ENCODE results near the gene KLF11. TPM values are rescaled to one million over a fixed set of nuclear protein-coding genes. Genes with fewer than 3 reads are reported as not detected.

The KLF11 gene
- total and polyA plus RNA-seq, 2 of the 8 experiments (the other 6 are each of a cell fraction or from before 2014, with no cell fraction given), result 6.4 to 10.1 TPM

- no peaks in the 10 kb centered on the region for H3K23me2 ChIP-seq (ENCODE audit: low read depth, low read length)
- H3K56ac ChIP-seq (replicated peaks; ENCODE audit: insufficient read length, low read depth, low read length), result no peak overlapping the region
- no peak overlapping the region for H3K14ac ChIP-seq (ENCODE audit: insufficient read length)
- no peak overlapping the region for H3K4ac ChIP-seq (replicated peaks; ENCODE audit: insufficient read length, low read depth, low read length)
- no peak overlapping the region for H2BK5ac ChIP-seq (ENCODE audit: low read depth, low read length)
- no peak overlapping the region for H2AK5ac ChIP-seq (ENCODE audit: low read depth, low read length)
- no peak overlapping the region for H2AFZ ChIP-seq (ENCODE audit: low read length)
- FAIRE-seq (no peak), DNase-seq (ENCODE audit: low read depth in 1 of 2, low spot score in 2 of 2) (no peak)
- H3K27ac ChIP-seq (ENCODE audit: low read depth, low read length), result no peak overlapping the region
- 83% methylated on average over 41 of the region's 64 CpGs; no CpG with 5 or more reads in 1 of the 2 experiments for WGBS, 2 experiments (ENCODE audit: extremely low coverage in 1 of 2, insufficient coverage in 1 of 2, insufficient read length in 1 of 2, insufficient replicate concordance in 2 of 2, low coverage in 1 of 2, low lambda C conversion rate in 2 of 2, missing lambda C conversion rate in 1 of 2)
- ChIA-PET POLR2A (ENCODE audit: partially characterized antibody) (interaction anchor here (1.4 kb wide), 1 partner anchor 65 kb away, joined by 3 read pairs; no protein-coding TSS in a partner anchor), CTCF (ENCODE audit: partially characterized antibody) (interaction anchor here (1.0 to 4.5 kb wide), 8 partner anchors 13 to 192 kb away, joined by 3 to 23 read pairs (median 4); no protein-coding TSS in a partner anchor)
- no peak overlapping the region for H4K5ac ChIP-seq (ENCODE audit: insufficient read length, low read depth, low read length)
- H2BK120ac ChIP-seq (replicated peaks; ENCODE audit: low read depth, low read length), result no peak overlapping the region
- no peak overlapping the region; a peak in 1 of 8 replicates for H3K4me3 ChIP-seq (ENCODE audit: extremely low read depth in 1 of 4, insufficient read depth in 2 of 4, low read depth in 3 of 4, low read length in 4 of 4)
- H3K9ac ChIP-seq (replicated peaks in 1 of 4; ENCODE audit: extremely low read depth in 1 of 4, low read depth in 3 of 4, low read length in 3 of 4), result no peak overlapping the region
- no peaks in the 10 kb centered on the region for H3K36me3 ChIP-seq (ENCODE audit: control insufficient read depth in 2 of 4, insufficient read depth in 4 of 4, low read length in 3 of 4)
- H3K18ac ChIP-seq (ENCODE audit: extremely low read depth, low read length), result no peak overlapping the region
- no peak overlapping the region for H3K23ac ChIP-seq (ENCODE audit: insufficient read length)
- H4K91ac ChIP-seq (replicated peaks; ENCODE audit: insufficient read length, low read length), result no peak overlapping the region
- no peak overlapping the region; a peak in 1 of 4 replicates for H3K4me2 ChIP-seq (ENCODE audit: insufficient read depth in 1 of 2, low read depth in 2 of 2, low read length in 2 of 2)
- no peaks in the 10 kb centered on the region for H3K79me2 ChIP-seq (ENCODE audit: control insufficient read depth in 1 of 2, insufficient read depth in 2 of 2, low read length in 2 of 2)
- no peaks in the 10 kb centered on the region for H4K20me1 ChIP-seq (replicated peaks in 1 of 2; ENCODE audit: control insufficient read depth in 1 of 2, insufficient read depth in 2 of 2, low read length in 2 of 2)
- no peak overlapping the region for H2BK15ac ChIP-seq (ENCODE audit: low read length)
- H2BK12ac ChIP-seq (ENCODE audit: low read depth, low read length), result no peak overlapping the region
- no peaks in the 10 kb centered on the region for H3K79me1 ChIP-seq (ENCODE audit: low read depth, low read length)
- peaks cover 0 to 2% of the 10 kb centered on the region in 2 experiments; a peak in 1 of 4 replicates for H3K9me3 ChIP-seq (ENCODE audit: insufficient read depth in 2 of 2, low read depth in 1 of 2, low read length in 1 of 2)
- no peak overlapping the region for H2BK20ac ChIP-seq (ENCODE audit: low read length)
- no peaks in the 10 kb centered on the region for H3K27me3 ChIP-seq (replicated peaks in 1 of 4; ENCODE audit: control insufficient read depth in 3 of 4, extremely low read depth in 1 of 4, insufficient read depth in 3 of 4, low read length in 3 of 4)
- H3K4me1 ChIP-seq (replicated peaks in 1 of 4; ENCODE audit: control insufficient read depth in 3 of 4, insufficient read depth in 4 of 4, low read length in 3 of 4), result peaks cover 0 to 2% (median under 1%) of the 10 kb centered on the region in 4 experiments; a peak in 1 of 7 replicates
- no peak overlapping the region; the same call in 1 of the 2 replicates for H4K8ac ChIP-seq (ENCODE audit: extremely low read depth, insufficient read depth, low read length)
- TF ChIP-seq EGR1 (IDR thresholded peaks at IDR 0.05; ENCODE audit: borderline replicate concordance, low read depth, low read length), result no peak
- no peak for TF ChIP-seq RBBP5 (IDR thresholded peaks at IDR 0.05; ENCODE audit: borderline replicate concordance, low read depth, low read length)
- TF ChIP-seq BRCA1 (IDR thresholded peaks at IDR 0.05; ENCODE audit: low read depth, low read length), result no peak
- no peak for TF ChIP-seq BACH1 (IDR thresholded peaks at IDR 0.05; ENCODE audit: low read length)
- TF ChIP-seq MAX (IDR thresholded peaks at IDR 0.05), result no peak
- no peak for TF ChIP-seq NANOG (IDR thresholded peaks at IDR 0.05; ENCODE audit: insufficient read depth, low read depth, low read length, poor library complexity, severe bottlenecking)
- TF ChIP-seq PHF8 (conservative IDR thresholded peaks at IDR 0.05; ENCODE audit: low read depth, low read length), result no peak
- TF ChIP-seq SIRT6 (IDR thresholded peaks at IDR 0.05; ENCODE audit: low read length), result no peak
- no peak for TF ChIP-seq HDAC6 (IDR thresholded peaks at IDR 0.05; ENCODE audit: low read depth, low read length)
- TF ChIP-seq CTBP2 (IDR thresholded peaks at IDR 0.05; ENCODE audit: borderline replicate concordance, insufficient read depth, insufficient read length, low read length), result no peak
- TF ChIP-seq NRF1 (IDR thresholded peaks at IDR 0.05; ENCODE audit: low read depth, low read length), result no peak
Observed at GRCh38 chr2:10006236-10007161, 36.9 kb upstream of the KLF11 start.
